SK-MEL-5 (cell line): Measurements from ENCODE around the gene RPL18A. TPM values are rescaled to one million over a fixed set of nuclear protein-coding genes. Genes with fewer than 3 reads are reported as not detected.
A peak's percentile ranks its signal among the peaks of the same experiment; 100 is the strongest.

Source experiments
- DNase-seq: peaks from one replicate; pipeline ENCODE4 v3.0.0-alpha.2; 2016; ENCODE audit warnings: low read depth, low spot score
- in situ Hi-C: cut with HindIII; loops from 2 replicates; pipeline ENCODE4 v1.10.0; 2016; ENCODE audit warnings: low sequenced_read_pairs, high pct_unique_total_duplicates, low pct_unique_long_range_greater_than_20kb
- polyA plus RNA-seq, 2 experiments: library from polyadenylated mRNA; depleted of rRNA; stranded (reverse); fragments of >200 nt; gene quantifications; 2 replicates each; pipeline ENCODE4 v1.2.3, GENCODE V29; 2015
- total RNA-seq: library from RNA; depleted of rRNA; stranded (reverse); fragments of >200 nt; shearing (Covaris generic); gene quantifications from 2 replicates; pipeline ENCODE4 v1.2.3, GENCODE V29; 2014; rRNA removed

Gene RPL18A
- total RNA-seq = 1,450 and 1,494 TPM in 2 replicates
- 1,159 and 1,905 TPM in 2 replicates for polyA plus RNA-seq (2015; cell fraction: cytosol; rRNA removed)
- polyA plus RNA-seq (2015; cell fraction: nucleus; rRNA removed) = 246 and 294 TPM in 2 replicates

DNA sequence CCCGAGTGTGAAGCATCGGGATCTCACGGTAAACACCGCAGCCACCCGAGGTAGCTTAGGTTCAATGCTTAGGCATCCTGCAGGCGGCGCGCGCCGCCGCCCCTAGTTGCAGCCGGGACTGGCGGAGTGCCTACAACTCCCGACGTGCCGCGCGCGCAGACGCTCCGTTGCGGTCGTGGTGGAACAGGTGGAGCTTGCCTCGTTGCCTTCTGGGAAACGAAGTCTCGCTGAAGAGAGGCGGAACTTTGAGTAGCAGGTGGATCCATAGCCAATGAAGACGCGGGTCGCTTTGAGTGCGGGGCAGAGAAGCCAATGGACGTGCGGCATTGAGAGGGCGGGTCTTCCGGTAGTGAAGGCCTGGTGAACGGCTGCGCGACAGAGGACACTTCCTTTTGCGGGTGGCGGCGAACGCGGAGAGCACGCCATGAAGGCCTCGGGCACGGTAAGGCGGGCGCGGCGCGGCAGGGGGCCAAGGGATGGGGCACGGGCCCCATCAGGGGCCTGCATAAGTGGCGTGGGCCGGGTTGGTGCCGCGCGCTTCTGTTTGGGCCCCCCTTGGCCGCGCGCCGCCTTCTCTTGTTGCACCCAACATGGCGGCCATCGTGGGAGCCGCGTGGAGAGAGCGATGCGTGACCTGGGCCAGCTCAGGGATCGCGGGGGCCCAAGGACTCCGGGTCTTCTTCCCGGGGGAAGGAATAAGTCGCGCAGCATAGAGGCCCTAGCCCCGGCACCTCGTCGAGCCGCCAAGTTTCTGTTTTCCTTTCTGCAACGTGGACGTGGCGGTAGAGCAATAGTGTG, at the start of gene RPL18A:
Gene RPL18A, plus strand, starts transcription at position 378 of the 798 bp plus-strand sequence. Its CDS starts 47 bp downstream, at position 425.
- in situ Hi-C loops = no loop called here
- DNase-seq = peak; percentile 99

DNA sequence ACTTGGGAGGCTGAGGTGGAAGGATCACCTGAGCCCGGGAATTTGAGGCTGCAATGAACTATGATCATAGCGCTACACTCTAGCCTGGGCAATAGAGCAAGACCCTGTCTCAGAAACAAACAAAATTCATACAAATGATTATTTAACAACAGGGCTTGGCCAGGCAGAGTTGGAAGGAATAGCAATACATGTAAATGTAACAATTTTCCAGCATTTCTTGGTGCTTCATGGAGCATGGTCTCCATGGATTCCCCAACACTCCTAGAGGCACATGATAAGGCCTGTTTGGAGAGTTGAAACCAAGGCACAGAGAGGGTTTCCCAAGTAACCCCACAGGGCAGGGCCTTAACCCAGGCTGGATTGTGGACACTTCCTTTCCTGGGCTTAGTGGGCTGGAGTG, 48.6 kb upstream of the RPL18A start:
- DNase-seq = no peak
- in situ Hi-C loops = no loop called here

DNA sequence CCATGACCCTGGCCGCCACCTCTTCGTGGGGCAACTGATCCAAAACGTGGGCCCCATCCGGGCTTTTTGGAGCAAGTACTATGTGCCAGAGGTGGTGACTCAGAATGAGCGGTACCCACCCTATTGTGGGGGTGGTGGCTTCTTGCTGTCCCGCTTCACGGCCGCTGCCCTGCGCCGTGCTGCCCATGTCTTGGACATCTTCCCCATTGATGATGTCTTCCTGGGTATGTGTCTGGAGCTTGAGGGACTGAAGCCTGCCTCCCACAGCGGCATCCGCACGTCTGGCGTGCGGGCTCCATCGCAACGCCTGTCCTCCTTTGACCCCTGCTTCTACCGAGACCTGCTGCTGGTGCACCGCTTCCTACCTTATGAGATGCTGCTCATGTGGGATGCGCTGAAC, 48.0 kb upstream of the RPL18A start:
- in situ Hi-C loops = no loop called here

DNA sequence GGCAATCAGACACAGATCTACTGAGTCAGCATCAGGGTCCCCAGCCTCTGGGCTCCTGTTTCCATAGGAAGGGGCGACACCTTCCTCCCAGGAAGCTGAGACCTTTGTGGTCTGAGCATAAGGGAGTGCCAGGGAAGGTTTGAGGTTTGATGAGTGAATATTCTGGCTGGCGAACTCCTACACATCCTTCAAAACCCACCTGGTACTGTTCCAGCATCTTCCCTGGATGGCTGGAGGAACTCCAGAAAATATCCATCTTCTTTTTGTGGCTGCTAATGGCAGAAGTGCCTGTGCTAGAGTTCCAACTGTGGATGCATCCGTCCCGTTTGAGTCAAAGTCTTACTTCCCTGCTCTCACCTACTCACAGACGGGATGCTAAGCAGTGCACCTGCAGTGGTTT, 47.6 kb upstream of the RPL18A start:
- no peak for DNase-seq
- in situ Hi-C loops = no loop called here

More for the DNA sequence above, 48.0 kb upstream of the RPL18A start:
- no peak for DNase-seq

DNA sequence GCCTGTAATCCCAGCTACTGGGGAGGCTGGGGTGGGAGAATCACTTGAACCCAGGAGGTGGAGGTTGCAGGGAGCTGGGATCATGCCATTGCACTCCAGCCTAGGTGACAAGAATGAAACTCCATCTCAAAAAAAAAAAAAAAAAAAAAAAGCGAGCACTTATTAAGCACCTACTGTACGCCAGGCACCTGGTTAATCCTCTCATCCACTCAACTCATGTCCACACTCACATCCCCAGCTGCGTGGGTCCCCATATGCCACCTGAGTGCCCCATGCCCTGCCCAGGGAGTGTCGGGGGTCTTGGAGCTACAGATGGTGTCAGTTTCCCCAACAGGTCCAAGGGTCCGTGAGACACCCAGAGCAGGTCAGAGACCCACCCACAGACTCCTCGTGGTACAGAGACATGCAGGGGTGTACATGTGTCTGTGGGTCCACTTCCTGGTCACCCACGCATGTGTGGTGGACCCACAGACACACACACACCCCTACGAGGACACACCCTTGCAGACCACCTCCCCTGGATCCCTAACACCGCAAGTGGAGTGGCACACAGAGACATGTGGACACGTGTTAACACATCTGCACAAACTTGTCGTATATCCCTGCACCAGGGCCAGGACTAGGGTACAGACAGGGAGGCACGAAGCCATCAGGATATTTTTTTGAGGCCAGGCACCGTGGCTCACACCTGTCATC, 41.9 kb upstream of the RPL18A start:
- no peak for DNase-seq
- in situ Hi-C loops = no loop called here

DNA sequence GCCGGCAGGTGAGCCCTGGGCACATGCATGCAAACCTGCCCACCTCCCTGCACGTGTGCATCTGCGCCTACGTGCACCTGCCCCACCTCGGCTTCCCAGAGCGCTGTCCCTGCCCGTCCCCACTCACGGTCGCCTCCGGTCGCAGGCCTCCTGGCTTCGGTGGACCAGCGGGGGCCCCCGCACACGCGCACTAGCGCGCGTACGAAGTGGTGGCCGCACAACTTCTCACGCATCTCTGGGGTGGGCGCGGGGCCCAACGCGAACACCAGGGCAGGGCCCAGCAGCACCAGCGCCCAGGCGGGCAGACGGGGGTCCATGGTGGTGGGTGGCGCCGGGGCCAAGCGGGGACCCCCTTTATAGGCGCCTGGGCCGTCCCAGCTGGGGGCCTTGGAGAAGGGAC, 38.5 kb upstream of the RPL18A start, which contains the start of gene INSL3:
Gene INSL3, minus strand, starts transcription at position 330 of the 400 bp plus-strand sequence. Its CDS starts 13 bp downstream, at position 317.
- no peak for DNase-seq
- in situ Hi-C loops = no loop called here

DNA sequence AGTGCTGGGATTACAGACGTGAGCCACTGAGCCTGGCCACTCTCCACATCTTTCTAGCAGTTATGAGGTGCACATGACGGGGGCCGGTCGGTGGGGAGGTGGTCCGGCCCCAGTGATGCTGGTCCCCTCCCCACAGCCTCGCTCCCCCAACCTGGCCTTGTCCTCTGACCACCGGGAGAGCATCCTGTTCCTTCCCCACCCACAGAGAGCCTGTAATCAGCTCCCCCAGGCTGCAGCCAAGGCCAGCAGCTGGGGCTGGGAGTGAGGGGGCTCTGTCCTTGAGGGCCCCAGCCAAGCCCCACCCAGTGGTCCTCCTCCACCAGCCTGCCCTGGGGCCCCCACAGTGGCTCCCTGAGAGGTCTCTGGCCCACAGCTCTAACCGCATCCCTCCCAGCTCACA, 35.4 kb upstream of the RPL18A start:
- in situ Hi-C loops = no loop called here
- DNase-seq = no peak

DNA sequence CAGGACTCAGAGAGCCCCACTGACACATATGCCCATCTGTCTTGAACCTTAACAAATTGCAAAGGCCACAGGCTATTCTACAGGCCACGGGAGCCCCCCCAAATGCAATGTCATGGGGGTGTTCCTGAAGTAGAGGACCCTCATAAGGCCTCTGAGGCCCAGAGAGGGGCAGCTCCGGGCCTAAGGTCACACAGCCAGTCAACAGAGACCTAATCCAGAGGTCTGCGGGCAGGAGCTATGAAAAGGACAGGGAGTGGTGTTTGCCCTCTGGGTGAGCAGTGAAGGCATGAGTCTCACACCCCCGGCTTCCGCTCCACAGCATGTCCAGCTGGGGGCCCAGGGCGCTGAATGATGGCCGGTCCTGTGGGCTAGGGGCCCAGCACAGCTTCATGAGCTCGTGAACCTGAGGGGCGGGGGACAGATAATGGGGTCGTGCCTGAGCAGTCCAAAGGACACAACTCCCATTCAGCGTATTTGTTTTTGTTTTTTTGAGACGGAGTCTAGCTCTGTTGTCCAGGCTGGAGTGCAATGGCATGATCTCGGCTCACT, 33.1 kb upstream of the RPL18A start:
- DNase-seq = no peak
- in situ Hi-C loops = no loop called here

DNA sequence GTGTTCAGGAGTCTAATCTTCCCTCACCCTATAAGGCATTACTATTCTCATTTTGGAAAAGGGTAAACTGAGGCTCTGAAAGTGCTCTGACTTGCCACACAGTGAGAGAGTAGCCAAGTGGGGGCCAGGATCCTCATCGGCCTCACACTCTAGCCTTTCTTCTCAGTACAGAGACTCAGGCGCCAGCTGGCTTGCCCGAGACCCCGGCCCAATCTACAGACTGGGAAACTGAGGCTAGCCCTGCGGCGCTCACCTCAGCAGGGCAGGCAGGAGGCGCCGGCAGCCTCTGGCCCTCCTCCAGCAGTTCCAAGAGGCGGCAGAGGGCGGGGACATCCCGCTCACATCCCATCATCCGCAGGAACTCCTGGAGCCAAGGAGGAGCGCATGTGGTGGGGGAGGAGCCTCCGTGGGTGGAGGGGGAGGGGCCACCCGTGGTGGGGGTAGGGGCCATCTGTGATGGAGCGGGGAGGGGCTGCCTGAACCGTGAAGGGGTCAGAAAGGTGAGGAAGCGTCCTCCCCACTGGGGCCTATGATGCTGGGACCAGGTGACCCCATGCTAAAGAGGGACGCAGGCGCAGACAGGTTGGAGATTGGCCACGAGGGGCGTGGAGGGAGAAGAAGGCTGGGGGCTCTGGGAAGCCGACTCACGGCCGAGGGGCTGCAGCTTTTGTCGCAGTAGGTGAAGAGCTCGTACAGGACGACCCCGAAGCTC, 29.7 kb upstream of the RPL18A start:
- in situ Hi-C loops = no loop called here
- DNase-seq = peak; percentile 64

DNA sequence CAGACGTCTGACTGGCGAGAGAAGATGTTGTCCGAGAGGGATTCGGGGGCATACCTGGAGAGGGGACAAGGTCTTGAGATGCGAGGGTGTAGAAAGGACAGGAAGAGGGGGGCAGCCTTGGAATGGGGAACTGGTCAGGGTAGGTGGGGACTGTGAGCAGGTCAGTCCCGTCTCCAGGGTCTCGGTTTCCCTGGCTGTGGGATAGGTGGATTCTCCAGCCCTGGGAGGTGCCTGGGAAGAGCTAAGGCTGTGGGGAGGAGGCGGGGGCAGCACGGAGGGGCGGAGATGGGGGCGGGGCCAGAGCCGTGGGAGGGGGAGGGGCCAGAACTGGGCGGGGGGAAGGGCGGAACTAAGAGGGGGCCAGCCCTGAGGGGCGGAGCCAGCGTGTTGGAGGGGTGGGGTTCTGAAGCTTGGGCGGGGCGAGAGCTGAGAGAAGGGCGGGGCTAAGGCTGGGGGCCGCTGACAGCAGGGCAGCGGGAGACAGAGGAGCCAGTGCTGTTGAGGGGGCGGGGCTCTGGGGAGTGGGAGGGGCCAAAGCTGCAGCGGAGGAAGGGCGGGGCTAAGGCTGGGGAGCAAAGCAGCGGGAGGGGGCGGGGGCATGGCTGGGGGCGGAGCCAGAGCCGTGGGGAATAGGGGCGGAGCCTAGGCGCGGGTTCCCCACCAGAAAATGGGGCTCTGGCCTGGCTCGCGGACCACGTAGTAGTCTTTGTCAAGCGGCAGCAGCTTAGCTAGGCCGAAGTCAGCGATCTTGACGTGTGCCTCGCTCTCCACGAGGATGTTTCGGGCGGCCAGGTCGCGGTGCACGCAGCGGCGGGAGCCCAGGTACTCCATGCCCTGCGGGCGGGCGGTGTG, 28.9 kb upstream of the RPL18A start:
- DNase-seq = peak; percentile 80
- in situ Hi-C loops = no loop called here

DNA sequence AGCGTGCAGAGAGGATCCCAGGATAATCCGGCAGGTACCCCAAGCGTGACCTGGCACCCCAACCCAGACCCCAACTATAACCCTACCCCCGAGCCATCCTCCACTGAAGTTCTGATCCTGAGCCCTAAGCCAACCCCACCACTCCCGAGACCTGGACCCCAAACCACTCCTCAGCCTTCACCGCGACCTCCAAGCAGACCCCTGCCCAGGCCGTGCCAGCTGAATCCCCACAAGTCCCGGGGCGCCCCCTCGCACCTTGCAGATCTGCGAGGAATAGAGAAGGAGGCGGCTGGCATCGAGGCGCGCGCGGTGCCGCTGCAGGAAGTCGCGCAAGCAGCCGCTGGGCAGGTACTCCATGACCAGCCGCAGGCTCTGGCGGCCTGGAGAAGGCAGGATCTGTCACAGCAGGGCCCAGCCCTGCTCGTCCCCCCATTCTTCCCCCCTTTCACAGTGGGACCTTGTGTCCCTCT, 28.3 kb upstream of the RPL18A start:
- in situ Hi-C loops = no loop called here
- no peak for DNase-seq

DNA sequence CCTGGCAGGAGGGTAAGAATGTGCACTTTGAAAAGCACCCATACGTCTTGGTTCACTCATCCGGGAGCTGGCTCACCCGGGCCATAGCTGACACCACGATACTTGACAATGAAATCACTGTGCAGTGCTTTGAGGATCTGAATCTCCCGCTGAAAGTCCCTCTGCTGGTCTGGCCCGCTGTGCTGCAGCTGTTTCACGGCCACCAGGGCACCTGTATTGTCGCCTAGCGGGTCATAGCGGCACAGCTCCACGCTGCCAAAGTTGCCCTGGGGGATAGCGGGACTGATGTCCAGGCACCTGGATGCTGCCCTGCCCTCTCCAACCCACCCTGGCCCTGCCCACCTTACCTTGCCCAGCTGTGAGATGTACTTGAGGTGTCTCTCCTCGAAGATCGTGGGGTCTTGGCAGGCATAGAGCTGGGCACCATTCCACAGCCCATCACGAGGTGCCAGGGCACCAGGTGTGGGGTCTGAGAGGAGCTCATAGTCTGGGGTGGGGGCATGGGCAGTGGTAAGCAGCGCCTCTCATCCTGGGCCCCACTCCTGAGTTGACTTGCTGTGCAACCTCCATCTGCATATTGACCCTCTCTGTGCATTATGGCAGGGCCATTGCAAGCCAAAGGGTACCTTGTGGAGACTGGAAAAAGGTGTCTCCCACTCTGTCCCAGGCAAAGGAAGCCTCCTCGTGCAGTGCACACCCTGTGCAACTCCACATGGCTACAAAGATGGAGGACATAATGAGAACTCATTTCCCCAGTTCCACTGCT, 27.1 kb upstream of the RPL18A start:
- no peak for DNase-seq

DNA sequence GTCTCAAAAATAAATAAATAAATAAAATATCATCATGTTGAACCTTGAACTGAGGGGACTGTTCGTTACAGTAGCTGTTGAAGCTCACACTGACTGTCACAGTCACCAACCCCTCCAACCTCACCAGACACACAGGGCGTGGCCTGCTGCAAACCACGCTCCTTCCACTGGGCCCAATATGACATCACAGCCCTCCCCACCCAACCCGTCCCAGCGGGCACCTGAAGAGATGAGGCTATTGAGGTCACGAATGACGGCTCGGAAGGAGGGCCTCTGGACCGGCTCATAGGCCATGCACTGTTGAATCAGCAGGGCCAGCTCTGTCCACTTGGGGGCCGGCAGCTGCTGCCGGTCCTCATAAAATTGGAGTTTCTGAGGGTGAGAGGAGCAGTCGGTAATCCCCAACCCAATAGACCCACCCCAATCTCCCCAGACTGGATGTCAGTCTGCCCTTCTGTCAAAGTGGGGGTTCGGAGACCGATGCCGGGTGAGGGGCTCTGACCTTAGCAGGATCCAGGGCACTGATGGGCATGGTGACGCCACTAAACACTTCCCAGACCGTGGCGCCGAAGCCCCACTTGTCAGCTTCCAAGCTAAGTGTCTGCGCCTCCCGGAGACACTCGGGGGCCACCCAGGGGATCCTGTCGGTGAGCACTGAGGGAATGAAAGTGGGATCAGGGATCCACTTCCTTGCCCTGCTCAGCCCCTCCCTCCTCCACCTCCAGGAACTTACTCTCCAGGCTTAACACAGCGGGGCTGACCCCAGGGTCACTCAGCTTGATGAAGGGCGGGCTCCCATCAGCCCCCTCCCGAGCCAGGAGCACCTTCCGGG, 25.1 kb upstream of the RPL18A start:
- in situ Hi-C loops = no loop called here
- no peak for DNase-seq

More for the DNA sequence above, 27.1 kb upstream of the RPL18A start:
- in situ Hi-C loops = no loop called here

DNA sequence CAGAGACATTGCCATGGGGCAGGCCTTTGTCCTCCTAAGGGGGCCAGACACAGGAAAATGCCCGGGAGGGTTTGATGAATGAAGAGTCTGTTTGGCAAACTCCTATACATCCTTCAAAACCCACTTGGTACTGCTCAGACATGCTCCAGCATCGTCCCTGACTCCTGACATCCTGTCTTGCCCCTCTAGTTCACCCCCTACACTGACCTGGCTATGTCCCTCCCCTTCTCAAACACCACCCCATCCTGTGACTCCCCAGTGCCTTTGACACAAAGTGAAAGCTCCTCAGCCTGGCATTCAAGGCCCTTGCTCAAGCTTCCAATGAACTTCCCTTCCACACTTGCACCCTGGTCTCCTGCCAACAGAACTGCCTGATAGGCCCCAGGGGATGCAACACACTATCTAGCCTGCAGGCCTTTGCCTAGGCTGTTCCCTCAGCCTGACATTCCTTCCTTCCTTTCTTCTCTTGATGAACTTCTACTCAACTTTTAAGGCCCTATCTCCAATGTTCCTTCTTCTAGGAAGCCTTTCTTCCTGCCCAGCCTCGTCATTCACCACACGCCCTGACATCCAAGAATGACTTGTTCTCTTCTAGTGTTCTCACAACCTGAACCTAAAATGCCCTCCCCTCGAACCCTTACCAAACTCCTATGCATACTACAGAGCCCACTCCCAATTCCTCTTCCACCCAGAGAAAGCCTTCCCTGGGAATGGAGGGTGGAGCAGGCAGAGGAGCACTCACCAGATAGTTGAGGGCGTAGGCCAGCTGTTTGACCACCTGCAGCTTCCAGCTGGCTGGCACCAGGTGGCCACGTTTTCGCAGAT, 24.3 kb upstream of the RPL18A start:
- DNase-seq = peak; percentile 34
- in situ Hi-C loops = no loop called here

DNA sequence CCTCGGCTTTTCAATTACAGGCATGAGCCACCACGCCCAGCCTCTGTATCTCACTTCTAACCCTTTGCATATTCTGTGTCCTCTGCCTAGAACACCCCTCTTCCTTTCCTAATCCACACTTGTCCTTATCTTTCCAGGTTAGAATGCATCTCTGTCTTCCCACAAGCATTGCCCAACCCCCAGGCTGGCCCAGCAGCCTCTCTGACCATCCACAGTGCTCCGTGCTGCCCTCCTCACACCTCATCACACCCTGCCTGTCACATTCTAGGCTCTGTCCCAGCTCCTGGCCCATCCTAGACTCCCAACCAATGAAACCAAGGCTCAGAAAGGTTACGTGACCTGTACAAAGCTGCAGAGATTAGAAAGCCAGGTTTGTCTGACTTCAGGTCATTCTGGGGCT, 23.2 kb upstream of the RPL18A start:
- in situ Hi-C loops = no loop called here
- DNase-seq = no peak
